Upper lobe of left lung (tissue), 4 donors: ENCODE data around the gene CHMP4A.

Experiments
- POLR2A ChIP-seq, 4 donors: fragments of 450-650 bp; IDR thresholded peaks; one replicate each; pipeline ENCODE4 v1.5.1; 2016 to 2017; ENCODE audit warnings: antibody characterized with exemption in 4 of 4, mild to moderate bottlenecking in 2 of 4
- TF ChIP-seq, protein P1 (sequence below), 6 experiments: fragments of 450-650 bp in 4 of 6; fragments of 200-600 bp in 2 of 6; sonication (generic) in 2 of 6; IDR thresholded peaks; one replicate each; pipeline ENCODE4 v1.5.1; 2016 to 2019; ENCODE audit warnings: antibody characterized with exemption in 6 of 6

DNA sequence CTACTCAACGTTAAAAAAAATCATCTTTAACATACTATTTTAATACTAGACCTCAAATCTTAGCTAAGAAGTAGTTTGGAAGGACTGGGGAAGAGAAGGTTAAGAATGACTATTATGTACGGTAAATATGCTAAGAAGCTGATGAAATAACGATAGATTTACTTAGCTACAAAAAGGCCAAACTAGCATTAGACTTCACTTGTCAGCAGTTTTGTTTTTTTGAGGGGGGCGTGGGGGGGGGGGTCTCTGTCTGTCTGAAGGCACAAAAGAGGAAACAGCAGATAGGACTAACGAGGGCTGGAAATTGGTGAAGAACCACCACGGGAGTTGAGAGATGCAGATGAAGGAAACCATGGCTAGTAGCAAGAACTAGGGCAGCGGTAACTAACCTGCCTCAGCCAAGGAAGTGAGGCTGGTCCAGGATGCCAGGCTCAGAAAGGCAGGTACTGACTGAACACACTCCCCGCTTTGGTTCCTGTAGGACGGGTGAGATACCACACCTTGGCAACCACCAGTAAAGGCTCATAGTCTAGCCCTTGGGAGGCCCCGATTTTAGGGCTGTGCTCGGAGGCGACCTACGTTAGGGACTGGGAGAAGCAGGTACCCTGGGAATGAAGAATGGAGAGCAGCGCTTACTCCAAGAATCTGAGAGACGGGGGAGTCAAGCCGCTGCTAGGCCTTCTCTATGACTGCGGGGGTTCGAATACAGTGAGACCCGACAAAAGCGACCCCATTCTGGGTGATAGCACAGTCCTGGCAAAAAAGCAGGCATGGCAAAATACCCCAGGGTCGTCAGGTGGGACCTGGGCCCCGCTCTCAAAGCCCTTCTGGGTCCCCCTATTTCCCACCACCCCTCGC lies 18.2 kb upstream of the CHMP4A start:
- TF ChIP-seq, protein P1, sequence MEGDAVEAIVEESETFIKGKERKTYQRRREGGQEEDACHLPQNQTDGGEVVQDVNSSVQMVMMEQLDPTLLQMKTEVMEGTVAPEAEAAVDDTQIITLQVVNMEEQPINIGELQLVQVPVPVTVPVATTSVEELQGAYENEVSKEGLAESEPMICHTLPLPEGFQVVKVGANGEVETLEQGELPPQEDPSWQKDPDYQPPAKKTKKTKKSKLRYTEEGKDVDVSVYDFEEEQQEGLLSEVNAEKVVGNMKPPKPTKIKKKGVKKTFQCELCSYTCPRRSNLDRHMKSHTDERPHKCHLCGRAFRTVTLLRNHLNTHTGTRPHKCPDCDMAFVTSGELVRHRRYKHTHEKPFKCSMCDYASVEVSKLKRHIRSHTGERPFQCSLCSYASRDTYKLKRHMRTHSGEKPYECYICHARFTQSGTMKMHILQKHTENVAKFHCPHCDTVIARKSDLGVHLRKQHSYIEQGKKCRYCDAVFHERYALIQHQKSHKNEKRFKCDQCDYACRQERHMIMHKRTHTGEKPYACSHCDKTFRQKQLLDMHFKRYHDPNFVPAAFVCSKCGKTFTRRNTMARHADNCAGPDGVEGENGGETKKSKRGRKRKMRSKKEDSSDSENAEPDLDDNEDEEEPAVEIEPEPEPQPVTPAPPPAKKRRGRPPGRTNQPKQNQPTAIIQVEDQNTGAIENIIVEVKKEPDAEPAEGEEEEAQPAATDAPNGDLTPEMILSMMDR (IDR thresholded peaks at IDR 0.05) = no peak
- no peak for TF ChIP-seq POLR2A (IDR thresholded peaks at IDR 0.05)
